Heart right ventricle (tissue), 16 donors: ENCODE measurements around the gene CDKN2B-AS1. TPM values are rescaled to one million over a fixed set of nuclear protein-coding genes. Genes with fewer than 3 reads are reported as not detected.

Experiments used
- ATAC-seq, 8 donors: fragments of 200-7000 bp; cut with Tn5 transposase; one replicate each; pipeline ENCODE4 v1.9.1; 2020; ENCODE audit warnings: mild to moderate bottlenecking in 8 of 8, moderate library complexity in 8 of 8, moderate number of reproducible peaks in 1 of 8
- DNase-seq, 2 donors: peaks; one replicate each; pipeline ENCODE4 v3.0.0-alpha.2; 2020
- H3K27ac ChIP-seq, 10 donors: fragments of 200-600 bp; sonication (generic) in 2 of 10; one replicate each; pipeline versions ENCODE4 v1.5.0 to v1.8.0; 2020 to 2022; ENCODE audit warnings: mild to moderate bottlenecking in 3 of 10
- H3K27me3 ChIP-seq, 7 donors: fragments of 200-600 bp; one replicate each; pipeline ENCODE4 v1.8.0; 2021 to 2022; ENCODE audit warnings: mild to moderate bottlenecking in 2 of 7
- H3K36me3 ChIP-seq, 9 donors: fragments of 200-600 bp; sonication (generic) in 1 of 9; one replicate each; pipeline versions ENCODE4 v1.5.0 to v1.8.0; 2020 to 2022; ENCODE audit warnings: mild to moderate bottlenecking in 2 of 9
- H3K4me1 ChIP-seq, 9 donors: fragments of 200-600 bp; sonication (generic) in 1 of 9; one replicate each; pipeline versions ENCODE4 v1.5.0 to v1.8.0; 2020 to 2022; ENCODE audit warnings: mild to moderate bottlenecking in 4 of 9
- H3K4me3 ChIP-seq, 10 donors: fragments of 200-600 bp; sonication (generic) in 2 of 10; one replicate each; pipeline versions ENCODE4 v1.5.0 to v1.8.0; 2020 to 2022; ENCODE audit warnings: mild to moderate bottlenecking in 7 of 10, moderate library complexity in 2 of 10
- H3K9me3 ChIP-seq, 11 donors: fragments of 200-600 bp in 10 of 11; sonication (generic) in 2 of 11; one replicate each; pipeline versions ENCODE4 v1.5.0 to v1.8.0; 2013 to 2022; ENCODE audit warnings: mild to moderate bottlenecking in 2 of 11, control low read depth in 1 of 11, moderate library complexity in 1 of 11
- CTCF ChIP-seq, 9 donors: fragments of 200-600 bp; sonication (generic) in 2 of 9; IDR thresholded peaks; one replicate each; pipeline versions ENCODE4 v1.5.0 to v1.8.0; 2021 to 2022; ENCODE audit warnings: antibody characterized with exemption in 9 of 9, mild to moderate bottlenecking in 5 of 9, moderate library complexity in 1 of 9
- WGBS, 2 donors: extraction: QIAGEN DNeasy Blood & Tissue Kit; methylation state at CpG; one replicate each; pipeline ENCODE4 v1.1.7; 2013; ENCODE audit warnings: inconsistent platforms in 1 of 2; 5-methylcytosine and 5-hydroxymethylcytosine counted together
- intact Hi-C, 10 donors: fragments of 100-400 bp; cut with DNase I; formaldehyde crosslinking; loops; one replicate each; pipeline versions ENCODE4 v1.11.1 to v1.14.2; 2022
- polyA plus RNA-seq, 2 donors: library from polyadenylated mRNA; stranded (reverse); fragments of 200-250 nt; gene quantifications; one replicate each; pipeline ENCODE4 v1.2.3, GENCODE V29; 2013
- total RNA-seq, 10 donors: library from RNA; stranded (reverse); fragmentation: NEBNext Ultra II Directional in 3 of 10; extraction: Animal tissue kit (Norgen Biotek cat#: 25700) in 3 of 10; gene quantifications; one replicate each; pipeline versions ENCODE4 v1.2.1 to v1.2.4, GENCODE V29; 2021 to 2023
- donor health status: Arrhythmogenic right ventricular cardiomyopathy.
- donor health status: ischemic (EF 13 %, LVEDD 7.1; RV severe dilation, severe dysfunction).
- donor health status: healthy with polysubstance abuse.
- donor health status: DM: no; HTN: yes; CAD: no.
- donor health status: DM: no; HTN: no; CAD: no.
- donor health status: ischemic (EF 25% LVEDD 6.9; RV normal size, moderate dysfunction).
- donor health status: ischemic (EF 25% LVEDD 5.7; RV mildly dilated, moderate dysfunction).
- donor health status: healthy.
- donor health status: DM: yes; HTN: yes; CAD: no.
- donor health status: Ischemic cardiomyopathy.
- donor health status: ischemic (EF 35%, LVEDD 5.7; RV mildly dilated, moderate dysfunction).
- donor health status: nonischemic (EF 11% LVEDD 7.7; RV severe dilation, severe dysfunction).
- donor health status: DM: yes; HTN: yes; CAD: no.
- donor health status: PGD.
- donor health status: ischemic (EF 29% LVEDD 5.4; RV normal size, mild dysfunction).
- donor health status: nonischemic (EF 23%, LVEDD 6.1; RV moderate dilation, normal function).

CDKN2B-AS1 gene
- total and polyA plus RNA-seq, 12 donors: 0.14 to 0.45 (median 0.30) TPM; not detected in 9

DNA sequence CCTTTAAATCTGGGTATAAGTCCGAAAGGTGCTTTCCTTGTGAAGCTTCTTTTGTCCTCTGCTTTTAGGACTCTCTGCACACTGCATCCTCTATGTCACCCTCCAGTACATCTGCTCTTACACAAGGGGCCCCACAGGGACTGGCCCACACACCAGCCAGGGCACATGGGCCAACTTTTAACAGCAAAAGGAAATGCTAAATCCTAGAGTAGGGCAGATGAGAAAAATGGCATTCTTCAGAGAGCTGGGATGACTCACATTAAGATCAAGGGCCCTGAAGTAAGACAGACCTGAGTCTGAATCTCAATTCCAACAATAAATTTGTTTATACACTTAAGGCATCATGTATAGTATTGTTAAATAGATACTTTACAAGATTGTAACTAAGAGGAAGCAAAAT, 54.8 kb downstream of the CDKN2B-AS1 start:
- Histone ChIP-seq H3K4me3 (no peak overlapping the region), H3K4me1 (peaks cover 0 to 32% (median 0%) of the 10 kb centered on the region in 9 donors), H3K27me3 (no peaks in the 10 kb centered on the region), H3K36me3 (no peaks in the 10 kb centered on the region), H3K27ac (no peak overlapping the region), H3K9me3 (no peaks in the 10 kb centered on the region)
- no peak for ATAC-seq
- 95 to 97% methylated on average over 1 of the region's 1 CpG for WGBS, 2 donors
- no peak for DNase-seq
- no peak for TF ChIP-seq CTCF (IDR thresholded peaks at IDR 0.05)
- intact Hi-C loops: loop anchor here in 2 of 10 donors (10.0 kb wide), 2 partner anchors 165 to 235 kb away; no protein-coding TSS in a partner anchor

DNA sequence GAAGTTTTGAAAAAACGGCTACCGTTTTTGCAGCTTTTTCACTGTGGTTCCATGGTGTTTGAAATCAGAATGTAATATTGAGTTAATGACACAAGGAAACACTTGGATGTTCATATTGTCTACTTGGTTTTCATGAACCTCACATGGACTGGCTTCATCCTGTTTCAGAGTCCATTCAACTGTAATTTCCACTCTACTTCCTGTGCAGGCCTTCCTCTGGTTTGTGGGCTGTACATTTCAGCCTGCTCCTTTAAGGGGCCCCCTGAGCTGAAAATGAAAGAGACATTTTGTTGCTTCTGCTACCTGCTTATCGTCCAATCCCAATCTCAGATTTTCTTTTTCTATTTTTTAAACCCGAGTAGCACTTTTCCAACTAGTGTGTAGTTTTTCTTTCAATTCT, 56.3 kb downstream of the CDKN2B-AS1 start:
- Histone ChIP-seq H3K27me3 (no peaks in the 10 kb centered on the region), H3K4me3 (no peak overlapping the region), H3K27ac (peak overlapping the region in 1 of 10 donors; percentile 2), H3K4me1 (peaks cover 0 to 29% (median 0%) of the 10 kb centered on the region in 9 donors), H3K9me3 (no peaks in the 10 kb centered on the region), H3K36me3 (no peaks in the 10 kb centered on the region)
- no peak for TF ChIP-seq CTCF (IDR thresholded peaks at IDR 0.05)
- peak in 1 of 8 donors; percentile 46 for ATAC-seq
- 67 to 75% methylated on average over 4 of the region's 4 CpGs for WGBS, 2 donors
- intact Hi-C loops: loop anchor here in 2 of 10 donors (10.0 kb wide), 2 partner anchors 64 to 184 kb away; no protein-coding TSS in a partner anchor
- no peak for DNase-seq

DNA sequence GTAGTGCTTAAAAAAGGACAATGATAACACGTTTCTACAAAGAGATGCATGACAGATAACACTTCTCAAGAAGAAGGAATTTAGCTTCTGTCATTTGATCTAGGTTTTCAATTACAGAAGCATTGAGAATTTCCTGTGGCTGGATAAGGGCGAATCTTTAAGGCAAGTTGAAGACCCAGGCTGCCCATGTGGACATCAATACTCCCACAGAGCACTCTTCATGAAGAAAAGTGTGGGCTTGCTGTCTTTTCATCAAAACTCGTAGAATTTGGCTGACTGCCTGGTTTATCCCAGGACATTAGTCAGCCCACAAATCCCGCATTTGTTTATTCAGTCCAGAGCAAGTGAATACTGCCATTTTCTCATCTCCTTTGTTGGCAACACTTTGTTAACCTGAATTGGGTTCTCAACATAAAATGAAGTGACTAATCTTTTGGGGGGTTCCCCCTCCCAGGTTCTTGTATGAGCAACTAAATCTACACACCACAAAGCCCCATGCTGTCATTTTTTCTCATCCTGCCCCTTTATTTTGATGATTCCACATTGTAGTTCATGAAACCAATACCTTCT, 57.9 kb downstream of the CDKN2B-AS1 start:
- TF ChIP-seq CTCF (IDR thresholded peaks at IDR 0.05): no peak
- intact Hi-C loops: loop anchor here in 2 of 10 donors (10.0 kb wide), 2 partner anchors 62 to 182 kb away; no protein-coding TSS in a partner anchor
- H3K9me3 ChIP-seq: no peaks in the 10 kb centered on the region
- no peak overlapping the region for H3K4me3 ChIP-seq
- peaks cover 0 to 29% (median 0%) of the 10 kb centered on the region in 9 donors for H3K4me1 ChIP-seq
- H3K27me3 ChIP-seq: no peaks in the 10 kb centered on the region
- H3K36me3 ChIP-seq: no peaks in the 10 kb centered on the region
- no peak overlapping the region for H3K27ac ChIP-seq
- ATAC-seq (no peak), DNase-seq (no peak)
- WGBS, 2 donors: 44 to 53% methylated on average over 4 of the region's 4 CpGs

DNA sequence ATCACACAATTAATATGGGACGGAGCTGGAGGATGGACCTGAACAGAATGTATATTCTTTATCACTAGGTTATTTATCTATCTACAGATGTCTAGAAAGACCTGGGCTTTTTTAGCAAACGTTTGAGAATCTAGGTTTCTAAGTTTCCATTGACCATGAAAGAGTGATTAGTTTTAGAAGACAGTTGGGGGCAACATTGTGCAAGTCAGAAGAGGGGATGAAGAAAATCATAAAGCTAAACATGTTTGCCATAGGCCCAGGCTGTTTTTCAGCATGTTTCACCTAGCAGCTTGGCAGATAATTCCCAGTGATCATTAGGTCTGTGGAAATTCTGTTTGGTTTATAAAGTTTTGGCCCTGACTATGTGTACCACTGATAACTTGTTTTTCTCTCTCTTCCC, 58.6 kb downstream of the CDKN2B-AS1 start:
- DNase-seq (no peak), ATAC-seq (no peak)
- peak overlapping the region in 1 of 10 donors; percentile 2 for H3K27ac ChIP-seq
- no peak overlapping the region for H3K4me3 ChIP-seq
- WGBS, 2 donors: 49 to 63% methylated on average over 2 of the region's 2 CpGs
- intact Hi-C loops: loop anchor here in 2 of 10 donors (10.0 kb wide), 2 partner anchors 62 to 182 kb away; no protein-coding TSS in a partner anchor
- peaks cover 0 to 29% (median 0%) of the 10 kb centered on the region in 9 donors for H3K4me1 ChIP-seq
- H3K9me3 ChIP-seq: no peaks in the 10 kb centered on the region
- no peak for TF ChIP-seq CTCF (IDR thresholded peaks at IDR 0.05)
- H3K36me3 ChIP-seq: no peaks in the 10 kb centered on the region
- H3K27me3 ChIP-seq: no peaks in the 10 kb centered on the region
